Transverse colon (tissue), 4 donors: ENCODE data around the gene RPA1. TPM values are rescaled to one million over a fixed set of nuclear protein-coding genes. Genes with fewer than 3 reads are reported as not detected.

ENCODE experiments used
- DNase-seq: peaks from one replicate; pipeline ENCODE4 v3.0.0-alpha.2; 2019
- H3K27ac ChIP-seq, 4 donors: fragments of 200-600 bp; sonication (generic); 2 replicates each; pipeline ENCODE4 v1.5.1; 2016 to 2018; ENCODE audit warnings: inconsistent platforms in 4 of 4
- H3K27me3 ChIP-seq: fragments of 200-600 bp; sonication (generic); 2 replicates; pipeline ENCODE4 v1.5.1; 2017; ENCODE audit warnings: inconsistent platforms
- H3K36me3 ChIP-seq, 4 donors: fragments of 200-600 bp; sonication (generic); 2 replicates each; pipeline ENCODE4 v1.5.1; 2017 to 2019; ENCODE audit warnings: inconsistent platforms in 4 of 4
- H3K4me1 ChIP-seq, 4 donors: fragments of 200-600 bp; sonication (generic); 2 replicates each; pipeline ENCODE4 v1.5.1; 2017 to 2020; ENCODE audit warnings: inconsistent platforms in 4 of 4
- H3K4me3 ChIP-seq, 4 donors: fragments of 200-600 bp; sonication (generic); 1 replicate in 1 of 4; 2 replicates in 3 of 4; pipeline versions ENCODE4 v1.5.1 to v1.6.1; 2017 to 2019; ENCODE audit warnings: inconsistent platforms in 4 of 4
- H3K9me3 ChIP-seq, 2 donors: fragments of 200-600 bp; sonication (generic); 2 replicates each; pipeline ENCODE4 v1.5.1; 2017 to 2019; ENCODE audit warnings: inconsistent platforms in 2 of 2
- CTCF ChIP-seq, 5 experiments: fragments of 200-600 bp in 3 of 5; fragments of 450-650 bp in 2 of 5; sonication (generic) in 3 of 5; IDR thresholded peaks; 1 replicate in 2 of 5; 2 replicates in 3 of 5; pipeline ENCODE4 v1.5.1; 2016 to 2017; ENCODE audit warnings: antibody characterized with exemption in 5 of 5, inconsistent platforms in 3 of 5, mild to moderate bottlenecking in 2 of 5, moderate library complexity in 1 of 5
- EP300 ChIP-seq: sonication (generic); formaldehyde crosslinking; IDR thresholded peaks from one replicate; pipeline ENCODE4 v1.6.1; 2017; ENCODE audit warnings: antibody characterized with exemption, low read depth
- POLR2A ChIP-seq: fragments of 450-650 bp; IDR thresholded peaks from one replicate; pipeline ENCODE4 v1.6.1; 2016; ENCODE audit warnings: antibody characterized with exemption, mild to moderate bottlenecking, moderate library complexity
- POLR2AphosphoS5 ChIP-seq, 3 donors: sonication (generic); formaldehyde crosslinking; IDR thresholded peaks; one replicate each; pipeline ENCODE4 v1.6.1; 2016; ENCODE audit warnings: antibody characterized with exemption in 3 of 3
- WGBS, 2 donors: methylation state at CpG; one replicate each; pipeline ENCODE4 v1.1.5; 2018; ENCODE audit warnings: low coverage in 1 of 2; 5-methylcytosine and 5-hydroxymethylcytosine counted together
- in situ Hi-C, 4 donors: fragments of 200-750 bp; cut with MboI; loops; one replicate each; pipeline versions ENCODE4 v1.15.0 to v1.15.1; 2017; ENCODE audit warnings: low sequenced_read_pairs in 3 of 4, low pct_ligation_motif_present in 1 of 4, low pct_unique_long_range_greater_than_20kb in 1 of 4
- intact Hi-C: fragments of 100-400 bp; cut with DNase I; formaldehyde crosslinking; loops from one replicate; pipeline ENCODE4 v1.15.1; 2023; ENCODE audit warnings: low total_unique reads
- total RNA-seq, 4 donors: library from RNA; depleted of rRNA; stranded (reverse); fragments of >200 nt; gene quantifications; one replicate each; pipeline ENCODE4 v1.1.0, GENCODE V29; 2016

RPA1 gene
- total RNA-seq, 4 donors from 2014 or later: 6.4 to 160 (median 23.9) TPM

- Histone ChIP-seq H3K4me3 (no peak overlapping the region), H3K27me3 (no peaks in the 10 kb centered on the region), H3K9me3 (no peaks in the 10 kb centered on the region), H3K4me1 (no peaks in the 10 kb centered on the region), H3K27ac (no peak overlapping the region), H3K36me3 (no peaks in the 10 kb centered on the region)
- 89 to 96% methylated on average over 9 to 12 of the region's 12 CpGs for WGBS, 2 donors
- TF ChIP-seq EP300 (no peak), POLR2AphosphoS5 (IDR thresholded peaks at IDR 0.05) (no peak), POLR2A (no peak), CTCF (IDR thresholded peaks at IDR 0.05) (no peak)
- DNase-seq: no peak
- intact Hi-C loops (no loop called here), in situ Hi-C loops (no loop called here)
Observed at GRCh38 chr17:1945621-1946020, 115.8 kb downstream of the RPA1 start.

- in situ Hi-C loops: no loop called here
- H3K27ac ChIP-seq: no peak overlapping the region
- 89 to 90% methylated on average over 8 to 20 of the region's 20 CpGs for WGBS, 2 donors
Observed at GRCh38 chr17:1946021-1946932, 116.5 kb downstream of the RPA1 start.

GRCh38 chr17:1947229-1947742 is 117.5 kb downstream of the RPA1 start:
- no peaks in the 10 kb centered on the region for H3K9me3 ChIP-seq
- no peaks in the 10 kb centered on the region for H3K36me3 ChIP-seq
- in situ Hi-C loops (no loop called here), intact Hi-C loops (no loop called here)
- no peaks in the 10 kb centered on the region for H3K4me1 ChIP-seq
- no peak for TF ChIP-seq CTCF (IDR thresholded peaks at IDR 0.05)
- TF ChIP-seq EP300: no peak
- no peak for TF ChIP-seq POLR2AphosphoS5 (IDR thresholded peaks at IDR 0.05)
- TF ChIP-seq POLR2A: no peak
- DNase-seq: no peak
- 83% methylated on average over 19 of the region's 22 CpGs; no CpG with 5 or more reads in 1 of the 2 donors for WGBS, 2 donors
- no peaks in the 10 kb centered on the region for H3K27me3 ChIP-seq
- H3K27ac ChIP-seq: no peak overlapping the region
- no peak overlapping the region for H3K4me3 ChIP-seq

More at GRCh38 chr17:1946021-1946932, 116.5 kb downstream of the RPA1 start:
- no peaks in the 10 kb centered on the region for H3K4me1 ChIP-seq
- H3K9me3 ChIP-seq: no peaks in the 10 kb centered on the region
- intact Hi-C loops: no loop called here
- TF ChIP-seq EP300 (no peak), CTCF (IDR thresholded peaks at IDR 0.05) (no peak), POLR2A (no peak), POLR2AphosphoS5 (IDR thresholded peaks at IDR 0.05) (no peak)
- no peaks in the 10 kb centered on the region for H3K36me3 ChIP-seq
- no peak for DNase-seq
- H3K27me3 ChIP-seq: no peaks in the 10 kb centered on the region
- H3K4me3 ChIP-seq: no peak overlapping the region

- no peak for TF ChIP-seq POLR2A
- TF ChIP-seq EP300: no peak
- TF ChIP-seq CTCF (IDR thresholded peaks at IDR 0.05): no peak
- no peak for TF ChIP-seq POLR2AphosphoS5 (IDR thresholded peaks at IDR 0.05)
- WGBS, 2 donors: 87% methylated on average over 21 of the region's 22 CpGs; no CpG with 5 or more reads in 1 of the 2 donors
- Histone ChIP-seq H3K36me3 (no peaks in the 10 kb centered on the region), H3K4me1 (no peaks in the 10 kb centered on the region), H3K4me3 (no peak overlapping the region), H3K27ac (no peak overlapping the region), H3K27me3 (no peaks in the 10 kb centered on the region), H3K9me3 (no peaks in the 10 kb centered on the region)
- in situ Hi-C loops (no loop called here), intact Hi-C loops (no loop called here)
- no peak for DNase-seq
Observed at GRCh38 chr17:1947743-1948516, 118.1 kb downstream of the RPA1 start.
